HG03342 (cell line): ENCODE data around the gene CD2.
"Not testable (repeated sequence)": the region's sequence is repeated elsewhere in the genome, so short reads cannot be mapped to it uniquely, and the experiment has no call there.

ENCODE experiments used
- ATAC-seq: cut with Tn5 transposase; IDR thresholded peaks from one replicate; pipeline ENCODE4 v1.9.1; 2021; ENCODE audit warnings: mild to moderate bottlenecking, moderate library complexity; ENCODE audit not compliant: unreplicated experiment

CD2 gene

GRCh38 chr1:116731439-116731838 is 22.8 kb upstream of the CD2 start:
- no peak for ATAC-seq

- no peak for ATAC-seq
Measured at GRCh38 chr1:116732726-116733125, 21.5 kb upstream of the CD2 start.

- ATAC-seq, result no peak
Measured at GRCh38 chr1:116733476-116734365, 20.5 kb upstream of the CD2 start.

- ATAC-seq, result no peak
Measured at GRCh38 chr1:116735246-116735645, 19.0 kb upstream of the CD2 start.

- peak; percentile 39 for ATAC-seq
Measured at GRCh38 chr1:116737020-116737854, 17.0 kb upstream of the CD2 start.

GRCh38 chr1:116737855-116738321 is 16.3 kb upstream of the CD2 start:
- ATAC-seq, result peak; percentile 31

- peak; percentile 69 for ATAC-seq
Measured at GRCh38 chr1:116738673-116739370, 15.4 kb upstream of the CD2 start.

GRCh38 chr1:116739371-116740012 is 14.7 kb upstream of the CD2 start:
- no peak for ATAC-seq

GRCh38 chr1:116740296-116740695 is 13.9 kb upstream of the CD2 start:
- no peak for ATAC-seq

- ATAC-seq, result no peak
Measured at GRCh38 chr1:116740746-116741145, 13.5 kb upstream of the CD2 start.

- ATAC-seq, result no peak
Measured at GRCh38 chr1:116741836-116742565, 12.2 kb upstream of the CD2 start.

GRCh38 chr1:116743535-116743934 is 10.7 kb upstream of the CD2 start:
- ATAC-seq, result no peak

GRCh38 chr1:116748272-116748671 is 6.0 kb upstream of the CD2 start:
- ATAC-seq, result no peak

GRCh38 chr1:116751146-116751545 is 3.1 kb upstream of the CD2 start:
- ATAC-seq, result no peak

- ATAC-seq, result no peak
Measured at GRCh38 chr1:116751621-116752020, 2.6 kb upstream of the CD2 start.

- no peak for ATAC-seq
Measured at GRCh38 chr1:116753312-116753711, 918 bp upstream of the CD2 start.

- no peak for ATAC-seq
Measured at GRCh38 chr1:116755066-116755465, 836 bp downstream of the CD2 start.

GRCh38 chr1:116755681-116756080 is 1.5 kb downstream of the CD2 start:
- no peak for ATAC-seq

- ATAC-seq, result not testable (repeated sequence)
Measured at GRCh38 chr1:116756092-116756491, 1.9 kb downstream of the CD2 start.

- not testable (repeated sequence) for ATAC-seq
Measured at GRCh38 chr1:116758456-116758815, 4.2 kb downstream of the CD2 start.
